Measurements from ENCODE around the gene SCFD2. TPM values are rescaled to one million over a fixed set of nuclear protein-coding genes. Genes with fewer than 3 reads are reported as not detected.
A peak's percentile ranks its signal among the peaks of the same experiment; 100 is the strongest.
"Not testable (repeated sequence)": the region's sequence is repeated elsewhere in the genome, so short reads cannot be mapped to it uniquely, and the experiment has no call there.

Gene SCFD2
- total and polyA plus RNA-seq, 7 donors = 3.7 to 16.6 (median 10.7) TPM

DNA sequence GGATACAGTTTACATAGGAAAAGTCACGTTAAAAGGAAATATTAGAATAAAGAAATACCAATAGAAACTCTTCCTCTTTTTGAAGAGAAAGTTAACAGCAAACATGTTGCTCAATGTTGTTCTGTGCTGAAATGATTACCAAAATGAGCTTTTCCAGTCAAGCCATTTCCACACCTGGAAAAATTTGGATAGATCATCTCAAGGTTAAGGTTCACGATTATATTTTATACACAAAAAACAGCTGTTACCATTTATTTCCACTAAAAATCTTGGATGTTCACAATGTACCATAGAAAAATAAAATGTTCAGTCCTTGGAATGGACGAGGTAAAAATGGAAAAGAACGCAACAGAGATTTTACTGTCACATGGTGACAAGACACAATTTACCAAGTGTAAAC, 218.7 kb downstream of the SCFD2 start:
- H3K4me1 ChIP-seq = peaks cover 0 to 12% (median 7%) of the 10 kb centered on the region in 4 donors
- no peaks in the 10 kb centered on the region for H3K36me3 ChIP-seq
- no peaks in the 10 kb centered on the region for H3K27me3 ChIP-seq
- intact Hi-C loops (cut with DNase I) = no loop called here
- 90 to 92% methylated on average over 4 of the region's 4 CpGs for WGBS, 2 donors
- no peak for TF ChIP-seq EP300 (IDR thresholded peaks at IDR 0.05)
- TF ChIP-seq, protein P1, sequence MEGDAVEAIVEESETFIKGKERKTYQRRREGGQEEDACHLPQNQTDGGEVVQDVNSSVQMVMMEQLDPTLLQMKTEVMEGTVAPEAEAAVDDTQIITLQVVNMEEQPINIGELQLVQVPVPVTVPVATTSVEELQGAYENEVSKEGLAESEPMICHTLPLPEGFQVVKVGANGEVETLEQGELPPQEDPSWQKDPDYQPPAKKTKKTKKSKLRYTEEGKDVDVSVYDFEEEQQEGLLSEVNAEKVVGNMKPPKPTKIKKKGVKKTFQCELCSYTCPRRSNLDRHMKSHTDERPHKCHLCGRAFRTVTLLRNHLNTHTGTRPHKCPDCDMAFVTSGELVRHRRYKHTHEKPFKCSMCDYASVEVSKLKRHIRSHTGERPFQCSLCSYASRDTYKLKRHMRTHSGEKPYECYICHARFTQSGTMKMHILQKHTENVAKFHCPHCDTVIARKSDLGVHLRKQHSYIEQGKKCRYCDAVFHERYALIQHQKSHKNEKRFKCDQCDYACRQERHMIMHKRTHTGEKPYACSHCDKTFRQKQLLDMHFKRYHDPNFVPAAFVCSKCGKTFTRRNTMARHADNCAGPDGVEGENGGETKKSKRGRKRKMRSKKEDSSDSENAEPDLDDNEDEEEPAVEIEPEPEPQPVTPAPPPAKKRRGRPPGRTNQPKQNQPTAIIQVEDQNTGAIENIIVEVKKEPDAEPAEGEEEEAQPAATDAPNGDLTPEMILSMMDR (IDR thresholded peaks at IDR 0.05) = no peak
- peak in 3 of 4 donors; percentile 10 to 39 (median 12) for TF ChIP-seq POLR2AphosphoS5 (IDR thresholded peaks at IDR 0.05)
- TF ChIP-seq POLR2A (IDR thresholded peaks at IDR 0.05) = no peak
- no peak overlapping the region for H3K4me3 ChIP-seq
- peak overlapping the region in 1 of 4 donors; percentile 16 for H3K27ac ChIP-seq
- DNase-seq = no peak
- no peaks in the 10 kb centered on the region for H3K9me3 ChIP-seq

- TF ChIP-seq EP300 (IDR thresholded peaks at IDR 0.05) (no peak), POLR2AphosphoS5 (IDR thresholded peaks at IDR 0.05) (no peak), POLR2A (IDR thresholded peaks at IDR 0.05) (no peak)
- TF ChIP-seq, protein P1 (IDR thresholded peaks at IDR 0.05) = no peak
- intact Hi-C loops (cut with DNase I) = no loop called here
- Histone ChIP-seq H3K4me3 (no peak overlapping the region), H3K36me3 (no peaks in the 10 kb centered on the region), H3K27ac (no peak overlapping the region), H3K9me3 (no peaks in the 10 kb centered on the region), H3K4me1 (no peaks in the 10 kb centered on the region), H3K27me3 (no peaks in the 10 kb centered on the region)
- no peak for DNase-seq
- WGBS, 2 donors = 87 to 93% methylated on average over 2 of the region's 2 CpGs
Measured at GRCh38 chr4:53141308-53141707, 224.6 kb downstream of the SCFD2 start.

DNA sequence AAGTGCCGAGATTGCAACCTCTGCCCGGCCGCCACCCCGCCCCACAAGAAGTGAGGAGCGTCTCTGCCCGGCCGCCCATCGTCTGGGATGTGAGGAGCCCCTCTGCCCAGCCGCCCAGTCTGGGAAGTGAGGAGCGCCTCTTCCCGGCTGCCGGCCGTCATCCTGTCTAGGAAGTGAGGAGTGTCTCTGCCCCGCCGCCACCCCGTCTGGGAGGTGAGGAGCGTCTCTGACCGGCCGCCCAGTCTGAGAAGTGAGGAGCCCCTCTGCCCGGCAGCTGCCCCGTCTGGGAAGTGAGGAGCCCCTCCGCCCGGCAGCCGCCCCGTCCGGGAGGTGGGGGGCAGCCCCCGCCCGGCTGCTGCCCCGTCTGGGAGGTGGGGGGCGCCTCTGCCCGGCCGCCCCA, 226.6 kb downstream of the SCFD2 start:
- WGBS, 2 donors = 93 to 96% methylated on average over 32 of the region's 32 CpGs
- H3K36me3 ChIP-seq; H3K4me1 ChIP-seq; H3K4me3 ChIP-seq; DNase-seq; intact Hi-C loops (cut with DNase I); H3K27me3 ChIP-seq; H3K27ac ChIP-seq; H3K9me3 ChIP-seq: not testable (repeated sequence)

DNA sequence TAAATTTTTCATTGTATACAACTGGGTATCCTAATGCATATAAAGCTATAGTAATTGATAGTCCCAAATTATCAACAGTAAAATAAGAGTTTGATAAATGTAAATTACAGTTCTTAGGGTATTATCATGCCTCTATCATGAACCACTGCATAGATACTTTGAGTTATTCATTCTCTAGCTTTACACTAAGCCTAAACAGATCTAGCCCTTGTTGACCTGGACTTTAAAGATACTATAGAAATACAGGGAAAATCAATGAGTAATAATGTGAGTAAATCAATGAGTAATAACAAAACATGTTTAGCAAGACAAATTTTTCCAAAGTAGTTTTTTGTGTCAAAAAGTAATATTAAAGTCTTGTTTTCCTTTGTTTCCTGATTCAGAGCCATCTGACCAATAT, 228.4 kb downstream of the SCFD2 start:
- Histone ChIP-seq H3K4me1 (no peaks in the 10 kb centered on the region), H3K36me3 (no peaks in the 10 kb centered on the region), H3K27me3 (no peaks in the 10 kb centered on the region), H3K27ac (no peak overlapping the region), H3K9me3 (no peaks in the 10 kb centered on the region), H3K4me3 (no peak overlapping the region)
- DNase-seq = no peak
- TF ChIP-seq POLR2A (IDR thresholded peaks at IDR 0.05) = no peak
- TF ChIP-seq, protein P1 (IDR thresholded peaks at IDR 0.05) = no peak
- no peak for TF ChIP-seq EP300 (IDR thresholded peaks at IDR 0.05)
- no peak for TF ChIP-seq POLR2AphosphoS5 (IDR thresholded peaks at IDR 0.05)
- intact Hi-C loops (cut with DNase I) = no loop called here

GRCh38 chr4:53136954-53137353, 228.9 kb downstream of the SCFD2 start:
- WGBS, 2 donors = 96 to 97% methylated on average over 2 of the region's 2 CpGs
- Histone ChIP-seq H3K36me3 (no peaks in the 10 kb centered on the region), H3K4me1 (peaks cover 0 to under 1% (median 0%) of the 10 kb centered on the region in 4 donors), H3K4me3 (no peak overlapping the region), H3K9me3 (no peaks in the 10 kb centered on the region), H3K27ac (no peak overlapping the region), H3K27me3 (no peaks in the 10 kb centered on the region)
- intact Hi-C loops (cut with DNase I) = no loop called here
- DNase-seq = no peak
- no peak for TF ChIP-seq POLR2AphosphoS5 (IDR thresholded peaks at IDR 0.05)
- TF ChIP-seq EP300 (IDR thresholded peaks at IDR 0.05) = no peak

- peaks cover 0 to 14% (median 0%) of the 10 kb centered on the region in 4 donors for H3K4me1 ChIP-seq
- H3K27ac ChIP-seq = no peak overlapping the region
- TF ChIP-seq EP300 (IDR thresholded peaks at IDR 0.05) (no peak), POLR2A (IDR thresholded peaks at IDR 0.05) (no peak), POLR2AphosphoS5 (IDR thresholded peaks at IDR 0.05) (no peak)
- TF ChIP-seq, protein P1 (IDR thresholded peaks at IDR 0.05) = no peak
- no peaks in the 10 kb centered on the region for H3K36me3 ChIP-seq
- WGBS, 2 donors = 49 to 70% methylated on average over 4 of the region's 4 CpGs
- H3K4me3 ChIP-seq = no peak overlapping the region
- H3K27me3 ChIP-seq = no peaks in the 10 kb centered on the region
- no peaks in the 10 kb centered on the region for H3K9me3 ChIP-seq
- intact Hi-C loops (cut with DNase I) = no loop called here
- no peak for DNase-seq
Measured at GRCh38 chr4:53132132-53132891, 233.5 kb downstream of the SCFD2 start.

Measured in sigmoid colon (tissue), 7 donors.